SU-DHL-6 (cell line): Measurements from ENCODE around the gene GSN.
A peak's percentile ranks its signal among the peaks of the same experiment; 100 is the strongest.

Source experiments
- H2AFZ ChIP-seq: fragments of 200-600 bp; sonication (generic); 2 replicates; pipeline ENCODE4 v1.6.1; 2014; ENCODE audit warnings: low read depth, mild to moderate bottlenecking, moderate library complexity, mixed read lengths, antibody characterized with exemption, low read length; ENCODE audit not compliant: severe bottlenecking
- H3F3A ChIP-seq: fragments of 200-600 bp; shearing (Covaris generic); 2 replicates; pipeline ENCODE4 v1.6.0; 2016; ENCODE audit warnings: antibody characterized with exemption, mild to moderate bottlenecking; ENCODE audit not compliant: insufficient read depth
- H3K27ac ChIP-seq: fragments of 200-600 bp; sonication (generic); 2 replicates; pipeline ENCODE4 v1.5.1; 2016; ENCODE audit warnings: low read depth, mild to moderate bottlenecking, low read length, moderate library complexity, mixed read lengths
- H3K27me3 ChIP-seq: fragments of 200-600 bp; sonication (generic), shearing (Covaris generic); 2 replicates; pipeline ENCODE4 v1.6.0; 2014; ENCODE audit warnings: mild to moderate bottlenecking, low read length
- H3K36me3 ChIP-seq: fragments of 200-600 bp; sonication (generic); 2 replicates; pipeline ENCODE4 v1.6.1; 2014; ENCODE audit warnings: mild to moderate bottlenecking, low read length, mixed read lengths
- H3K4me2 ChIP-seq: fragments of 300-600, 200-600 bp; shearing (Covaris generic), sonication (generic); 2 replicates; pipeline ENCODE4 v1.6.0; 2014; ENCODE audit warnings: low read length, low read depth, mild to moderate bottlenecking; ENCODE audit not compliant: poor library complexity, severe bottlenecking
- H3K4me3 ChIP-seq: fragments of 200-600 bp; sonication (generic); 2 replicates; pipeline ENCODE4 v1.5.1; 2014; ENCODE audit warnings: antibody characterized with exemption, low read length, mild to moderate bottlenecking, mixed read lengths; ENCODE audit not compliant: insufficient read depth, poor library complexity, severe bottlenecking
- H3K79me2 ChIP-seq: fragments of 200-600 bp; sonication (generic); 2 replicates; pipeline ENCODE4 v1.6.1; 2014; ENCODE audit warnings: mild to moderate bottlenecking, low read length, moderate library complexity; ENCODE audit not compliant: insufficient read depth
- H3K9ac ChIP-seq: fragments of 200-600 bp; sonication (generic); 2 replicates; pipeline ENCODE4 v1.7.0; 2014; ENCODE audit warnings: mild to moderate bottlenecking, low read length
- H3K9me2 ChIP-seq: fragments of 200-600 bp; sonication (generic); replicated peaks from 2 replicates; pipeline ENCODE4 v1.6.1; 2014; ENCODE audit warnings: low read length; ENCODE audit not compliant: insufficient read depth
- H3K9me3 ChIP-seq: fragments of 200-600 bp; sonication (generic); 2 replicates; pipeline ENCODE4 v1.6.1; 2014; ENCODE audit warnings: low read length, mixed read lengths; ENCODE audit not compliant: insufficient read depth
- H4K20me1 ChIP-seq: fragments of 200-600 bp; sonication (generic); 2 replicates; pipeline ENCODE4 v1.6.1; 2014; ENCODE audit warnings: low read depth, mild to moderate bottlenecking, antibody characterized with exemption, low read length, moderate library complexity, mixed read lengths
- EZH2phosphoT487 ChIP-seq: fragments of 200-600 bp; sonication (generic), shearing (Covaris generic); conservative IDR thresholded peaks from 2 replicates; pipeline ENCODE4 v1.6.1; 2018; ENCODE audit warnings: mild to moderate bottlenecking, antibody characterized with exemption, low read length, moderate library complexity, mixed read lengths
- TF ChIP-seq, protein P1 (sequence below): fragments of 200-600 bp; sonication (generic); IDR thresholded peaks from one replicate; pipeline ENCODE4 v1.5.1; 2017; ENCODE audit warnings: antibody characterized with exemption, mild to moderate bottlenecking, low read length, moderate library complexity; ENCODE audit not compliant: insufficient read depth, poor library complexity, severe bottlenecking

GSN gene

DNA sequence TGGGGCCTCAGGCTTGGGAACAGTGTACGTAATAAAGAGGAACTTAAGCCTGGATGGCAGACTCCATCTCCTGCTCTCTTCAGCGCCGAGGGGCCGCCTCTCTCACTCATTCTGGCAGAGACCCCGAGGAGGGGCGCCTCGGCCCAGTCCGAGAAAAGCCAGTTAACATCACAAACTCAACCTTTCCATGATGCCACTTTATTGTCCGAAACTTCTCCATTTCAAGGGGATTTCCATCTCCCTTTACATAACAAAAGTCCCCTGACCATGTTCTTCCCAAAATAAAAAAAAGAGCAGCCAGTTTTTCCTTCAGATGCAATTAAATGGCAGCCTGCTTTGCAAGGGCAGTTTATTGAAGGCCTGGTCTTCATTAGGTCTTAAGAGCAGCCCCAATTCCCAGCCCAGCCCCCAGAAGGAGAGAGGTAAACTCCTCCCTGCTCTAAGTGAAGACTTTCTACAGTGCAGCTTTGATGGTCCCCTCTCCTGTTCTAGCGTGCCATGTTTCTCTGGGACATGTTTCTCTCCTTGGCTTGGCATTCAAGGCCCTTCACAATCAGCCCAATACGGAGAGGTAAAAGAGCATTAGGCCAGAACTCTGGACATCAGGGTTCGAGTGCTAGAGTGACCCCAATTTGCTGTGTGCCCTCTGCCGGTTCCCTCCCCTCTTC lies 46.8 kb upstream of the GSN start:
- Histone ChIP-seq H3K4me2 (no peak overlapping the region), H2AFZ (no peak overlapping the region), H3K27me3 (no peaks in the 10 kb centered on the region), H3K79me2 (no peaks in the 10 kb centered on the region), H3K4me3 (no peak overlapping the region), H4K20me1 (no peaks in the 10 kb centered on the region), H3K9me2 (no peaks in the 10 kb centered on the region), H3K9ac (no peak overlapping the region), H3K36me3 (no peaks in the 10 kb centered on the region), H3K27ac (no peak overlapping the region), H3F3A (no peaks in the 10 kb centered on the region), H3K9me3 (no peaks in the 10 kb centered on the region)
- TF ChIP-seq EZH2phosphoT487, result no peak
- TF ChIP-seq, protein P1, sequence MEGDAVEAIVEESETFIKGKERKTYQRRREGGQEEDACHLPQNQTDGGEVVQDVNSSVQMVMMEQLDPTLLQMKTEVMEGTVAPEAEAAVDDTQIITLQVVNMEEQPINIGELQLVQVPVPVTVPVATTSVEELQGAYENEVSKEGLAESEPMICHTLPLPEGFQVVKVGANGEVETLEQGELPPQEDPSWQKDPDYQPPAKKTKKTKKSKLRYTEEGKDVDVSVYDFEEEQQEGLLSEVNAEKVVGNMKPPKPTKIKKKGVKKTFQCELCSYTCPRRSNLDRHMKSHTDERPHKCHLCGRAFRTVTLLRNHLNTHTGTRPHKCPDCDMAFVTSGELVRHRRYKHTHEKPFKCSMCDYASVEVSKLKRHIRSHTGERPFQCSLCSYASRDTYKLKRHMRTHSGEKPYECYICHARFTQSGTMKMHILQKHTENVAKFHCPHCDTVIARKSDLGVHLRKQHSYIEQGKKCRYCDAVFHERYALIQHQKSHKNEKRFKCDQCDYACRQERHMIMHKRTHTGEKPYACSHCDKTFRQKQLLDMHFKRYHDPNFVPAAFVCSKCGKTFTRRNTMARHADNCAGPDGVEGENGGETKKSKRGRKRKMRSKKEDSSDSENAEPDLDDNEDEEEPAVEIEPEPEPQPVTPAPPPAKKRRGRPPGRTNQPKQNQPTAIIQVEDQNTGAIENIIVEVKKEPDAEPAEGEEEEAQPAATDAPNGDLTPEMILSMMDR, result no peak

DNA sequence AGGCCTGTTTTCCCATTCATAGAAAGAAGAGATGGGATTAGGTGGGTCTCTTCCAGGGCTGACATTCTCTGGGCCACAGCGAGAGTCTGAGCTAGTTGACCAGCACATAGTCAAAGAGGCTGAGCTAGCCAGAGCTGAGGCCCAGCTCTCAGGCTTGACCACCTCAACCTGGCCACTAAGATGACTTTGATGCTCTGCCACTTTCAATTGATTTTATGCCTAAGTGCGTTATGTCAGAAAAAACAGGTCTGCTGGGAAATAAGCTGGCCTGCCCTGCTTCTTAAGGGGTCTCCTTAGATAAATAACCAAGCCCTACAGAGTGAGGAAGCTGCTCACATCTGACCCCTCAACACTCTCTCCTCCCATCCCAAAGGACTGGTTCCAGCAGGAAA lies 46.3 kb upstream of the GSN start:
- Histone ChIP-seq H3K4me2 (no peak overlapping the region), H3K4me3 (no peak overlapping the region), H3K79me2 (no peaks in the 10 kb centered on the region), H3K9me3 (no peaks in the 10 kb centered on the region), H3K36me3 (no peaks in the 10 kb centered on the region), H3K9me2 (no peaks in the 10 kb centered on the region), H3K27ac (no peak overlapping the region), H2AFZ (no peak overlapping the region), H4K20me1 (no peaks in the 10 kb centered on the region), H3K9ac (no peak overlapping the region), H3K27me3 (no peaks in the 10 kb centered on the region), H3F3A (no peaks in the 10 kb centered on the region)
- TF ChIP-seq, protein P1, result no peak
- TF ChIP-seq EZH2phosphoT487, result no peak

DNA sequence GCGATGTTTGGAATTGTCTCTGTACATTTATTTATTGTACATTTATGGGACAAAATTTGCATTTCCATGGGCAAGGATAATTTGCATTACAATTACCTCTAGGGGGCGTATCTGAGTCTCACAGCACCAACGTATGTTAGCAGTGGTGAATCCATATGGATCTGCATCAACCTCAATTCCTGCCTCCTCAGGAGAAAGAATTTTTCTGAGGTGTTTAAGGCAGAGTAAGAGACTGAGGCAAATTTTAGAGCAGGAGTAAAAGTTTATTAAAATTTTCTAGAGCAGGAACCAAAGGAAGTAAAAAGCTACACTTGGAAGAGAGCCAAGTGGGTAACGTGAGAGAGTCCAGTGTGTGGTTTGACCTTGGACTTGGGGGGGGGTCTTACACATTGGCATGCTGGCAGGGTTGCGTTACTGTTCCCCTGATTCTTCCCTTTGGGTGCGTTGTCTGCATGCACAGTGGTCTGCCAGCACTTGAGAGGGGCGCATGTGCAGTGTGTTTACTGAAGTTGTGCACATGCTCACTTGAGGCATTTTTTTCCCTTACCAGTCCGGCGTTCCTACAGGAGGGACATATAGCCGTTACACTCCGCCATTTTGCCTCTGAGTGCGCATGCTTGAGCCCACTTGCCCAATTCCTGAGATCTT lies 45.3 kb upstream of the GSN start:
- no peaks in the 10 kb centered on the region for H3K36me3 ChIP-seq
- no peak for TF ChIP-seq EZH2phosphoT487
- TF ChIP-seq, protein P1, result peak; percentile 54
- no peaks in the 10 kb centered on the region for H3K79me2 ChIP-seq
- no peaks in the 10 kb centered on the region for H3K9me2 ChIP-seq
- H4K20me1 ChIP-seq, result no peaks in the 10 kb centered on the region
- no peak overlapping the region for H2AFZ ChIP-seq
- H3K27ac ChIP-seq, result no peak overlapping the region
- no peak overlapping the region for H3K9ac ChIP-seq
- no peaks in the 10 kb centered on the region for H3K27me3 ChIP-seq
- no peaks in the 10 kb centered on the region for H3K9me3 ChIP-seq
- no peak overlapping the region for H3K4me2 ChIP-seq
- no peak overlapping the region for H3K4me3 ChIP-seq
- no peaks in the 10 kb centered on the region for H3F3A ChIP-seq
